Endothelial cell (in vitro differentiated cells): ENCODE data around the gene SPIN2B. TPM values are rescaled to one million over a fixed set of nuclear protein-coding genes. Genes with fewer than 3 reads are reported as not detected.

ENCODE experiments used
- DNase-seq: peaks from one replicate; pipeline ENCODE4 v3.0.0; 2021; ENCODE audit warnings: low spot score
- H3K27ac Mint-ChIP-seq: one replicate; pipeline ENCODE4 v1.8.0; 2021; ENCODE audit warnings: mixed read lengths, inconsistent platforms; ENCODE audit not compliant: unreplicated experiment
- H3K27me3 Mint-ChIP-seq: one replicate; pipeline ENCODE4 v1.8.0; 2021; ENCODE audit warnings: mild to moderate bottlenecking, moderate library complexity, mixed read lengths, inconsistent platforms; ENCODE audit not compliant: unreplicated experiment
- H3K36me3 Mint-ChIP-seq: one replicate; pipeline ENCODE4 v1.8.0; 2021; ENCODE audit warnings: mild to moderate bottlenecking, low read depth, mixed read lengths, inconsistent platforms; ENCODE audit not compliant: unreplicated experiment
- H3K4me1 Mint-ChIP-seq: one replicate; pipeline ENCODE4 v1.8.0; 2021; ENCODE audit warnings: mild to moderate bottlenecking, mixed read lengths, inconsistent platforms; ENCODE audit not compliant: unreplicated experiment
- H3K4me3 Mint-ChIP-seq: one replicate; pipeline ENCODE4 v1.8.0; 2021; ENCODE audit warnings: mild to moderate bottlenecking, mixed read lengths, inconsistent platforms; ENCODE audit not compliant: unreplicated experiment
- H3K9me3 Mint-ChIP-seq: one replicate; pipeline ENCODE4 v1.8.0; 2021; ENCODE audit warnings: mixed read lengths, inconsistent platforms; ENCODE audit not compliant: unreplicated experiment
- CTCF ChIP-seq: fragments of 200-600 bp; sonication (generic); IDR thresholded peaks from one replicate; pipeline ENCODE4 v1.5.0; 2021; ENCODE audit warnings: antibody characterized with exemption; ENCODE audit not compliant: unreplicated experiment
- total RNA-seq: library from RNA; stranded (reverse); fragmentation: NEBNext Ultra II Directional; extraction: Animal tissue kit (Norgen Biotek cat#: 25700); gene quantifications from one replicate; pipeline ENCODE4 v1.2.1, GENCODE V29; 2021; ENCODE audit not compliant: unreplicated experiment

The SPIN2B gene
- total RNA-seq, 1 donor from 2014 or later: 16.5 TPM

DNA sequence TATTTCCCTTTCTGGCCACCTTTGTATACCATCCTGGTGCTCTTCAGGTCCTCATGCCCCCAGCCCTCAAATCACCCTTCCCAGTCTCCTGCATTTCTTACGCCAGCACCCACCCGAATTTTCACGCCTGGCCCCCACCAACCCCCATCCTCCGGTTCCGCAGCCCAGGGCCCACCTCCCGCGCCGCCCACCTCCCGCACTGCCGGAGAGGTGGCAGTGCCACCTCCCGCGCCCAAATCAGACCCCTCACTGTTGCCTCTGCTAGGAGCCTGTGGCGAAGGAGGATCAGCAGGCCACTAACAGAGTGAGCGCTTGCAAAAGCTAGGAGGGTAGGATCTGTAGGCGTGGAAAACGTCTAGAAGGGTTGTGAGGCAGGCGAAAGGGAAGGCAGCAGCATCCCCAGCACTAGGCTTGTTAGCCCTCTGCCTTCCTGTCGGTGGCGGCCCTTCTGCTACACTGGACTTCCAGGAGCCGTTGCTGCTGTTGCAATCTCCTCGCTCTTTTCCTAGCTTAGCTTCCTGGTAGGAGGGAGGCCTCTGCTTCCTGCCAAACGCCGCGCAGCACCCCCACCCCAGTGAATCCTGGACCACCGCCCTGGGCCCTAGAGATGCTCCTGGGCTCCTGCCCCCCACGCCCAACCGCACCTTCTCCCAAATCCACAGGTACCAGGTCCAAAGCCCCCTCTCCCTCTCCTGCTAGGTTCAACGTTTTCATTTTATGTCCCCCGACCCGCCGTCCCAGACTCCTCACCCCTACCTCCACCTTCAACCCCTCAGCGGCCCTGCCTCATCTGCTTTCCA is 51.0 kb downstream of the SPIN2B start:
- Mint-ChIP-seq H3K4me1 (no peaks in the 10 kb centered on the region), H3K27ac (no peak overlapping the region), H3K36me3 (no peaks in the 10 kb centered on the region), H3K9me3 (no peaks in the 10 kb centered on the region), H3K4me3 (no peak overlapping the region), H3K27me3 (peaks cover 2% of the 10 kb centered on the region)
- TF ChIP-seq CTCF: no peak
- peak; percentile 2 for DNase-seq

Other genes starting within 250 kb of the SPIN2B start
- 7.9 TPM for gene SPIN3, start 126.0 kb downstream of the SPIN2B start, total RNA-seq
- gene SPIN2A, start 15.8 kb upstream of the SPIN2B start, total RNA-seq: 1.6 TPM
- gene FAAH2, start 165.2 kb upstream of the SPIN2B start, total RNA-seq: 4.0 TPM